22Rv1 (cell line): ENCODE results near the gene NEMP1.

Experiments used
- ZFX ChIP-seq: fragments of 450-650 bp; IDR thresholded peaks from 2 replicates; pipeline ENCODE4 v1.6.1; 2017; ENCODE audit warnings: antibody characterized with exemption, borderline replicate concordance
- TF ChIP-seq, protein P1 (sequence below): fragments of 450-650 bp; IDR thresholded peaks from 2 replicates; pipeline ENCODE4 v1.5.1; 2017; ENCODE audit warnings: mild to moderate bottlenecking

- TF ChIP-seq, protein P1, sequence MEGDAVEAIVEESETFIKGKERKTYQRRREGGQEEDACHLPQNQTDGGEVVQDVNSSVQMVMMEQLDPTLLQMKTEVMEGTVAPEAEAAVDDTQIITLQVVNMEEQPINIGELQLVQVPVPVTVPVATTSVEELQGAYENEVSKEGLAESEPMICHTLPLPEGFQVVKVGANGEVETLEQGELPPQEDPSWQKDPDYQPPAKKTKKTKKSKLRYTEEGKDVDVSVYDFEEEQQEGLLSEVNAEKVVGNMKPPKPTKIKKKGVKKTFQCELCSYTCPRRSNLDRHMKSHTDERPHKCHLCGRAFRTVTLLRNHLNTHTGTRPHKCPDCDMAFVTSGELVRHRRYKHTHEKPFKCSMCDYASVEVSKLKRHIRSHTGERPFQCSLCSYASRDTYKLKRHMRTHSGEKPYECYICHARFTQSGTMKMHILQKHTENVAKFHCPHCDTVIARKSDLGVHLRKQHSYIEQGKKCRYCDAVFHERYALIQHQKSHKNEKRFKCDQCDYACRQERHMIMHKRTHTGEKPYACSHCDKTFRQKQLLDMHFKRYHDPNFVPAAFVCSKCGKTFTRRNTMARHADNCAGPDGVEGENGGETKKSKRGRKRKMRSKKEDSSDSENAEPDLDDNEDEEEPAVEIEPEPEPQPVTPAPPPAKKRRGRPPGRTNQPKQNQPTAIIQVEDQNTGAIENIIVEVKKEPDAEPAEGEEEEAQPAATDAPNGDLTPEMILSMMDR: no peak
- no peak for TF ChIP-seq ZFX
These were observed 14.5 kb downstream of the NEMP1 start for GRCh38 chr12:57063991-57064685.
